AG09309 (cell line): ENCODE results near the gene EPB41L4A.
"Not testable (repeated sequence)": the region's sequence is repeated elsewhere in the genome, so short reads cannot be mapped to it uniquely, and the experiment has no call there.

Source experiments
- DNase-seq: peaks from one replicate; pipeline ENCODE4 v3.0.0-alpha.2; 2010; ENCODE audit warnings: low read depth
- H3K4me3 ChIP-seq: 2 replicates; pipeline ENCODE4 v1.5.1; 2011; ENCODE audit warnings: mild to moderate bottlenecking, low read depth, low read length, moderate library complexity; ENCODE audit not compliant: control insufficient read depth
- CTCF ChIP-seq: IDR thresholded peaks from 2 replicates; pipeline ENCODE4 v1.5.1; 2011; ENCODE audit warnings: mild to moderate bottlenecking, low read depth, low read length, inconsistent platforms; ENCODE audit not compliant: insufficient read depth, control insufficient read depth; ENCODE audit errors: missing control alignments

EPB41L4A gene

DNA sequence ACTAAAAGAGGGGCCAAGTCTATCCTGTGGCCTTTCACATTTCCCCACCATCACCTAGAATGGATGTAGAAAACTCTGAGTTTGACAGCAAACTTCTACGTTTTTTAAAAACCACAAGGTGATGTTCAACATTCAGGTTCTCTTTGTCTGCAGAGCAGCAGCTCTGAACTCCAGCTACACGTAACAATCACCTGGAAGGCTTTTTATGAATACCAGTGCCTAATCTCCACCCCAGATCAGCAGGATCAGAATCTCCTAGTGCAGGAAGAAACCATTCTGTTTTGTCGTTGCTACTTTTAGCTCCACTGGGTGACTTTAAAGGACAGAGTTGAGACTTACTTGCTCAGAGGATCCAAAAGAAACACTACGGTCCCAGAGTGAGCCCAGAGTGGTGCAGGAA lies 44.3 kb downstream of the EPB41L4A start:
- H3K4me3 ChIP-seq: no peak overlapping the region
- no peak for DNase-seq
- TF ChIP-seq CTCF: no peak

DNA sequence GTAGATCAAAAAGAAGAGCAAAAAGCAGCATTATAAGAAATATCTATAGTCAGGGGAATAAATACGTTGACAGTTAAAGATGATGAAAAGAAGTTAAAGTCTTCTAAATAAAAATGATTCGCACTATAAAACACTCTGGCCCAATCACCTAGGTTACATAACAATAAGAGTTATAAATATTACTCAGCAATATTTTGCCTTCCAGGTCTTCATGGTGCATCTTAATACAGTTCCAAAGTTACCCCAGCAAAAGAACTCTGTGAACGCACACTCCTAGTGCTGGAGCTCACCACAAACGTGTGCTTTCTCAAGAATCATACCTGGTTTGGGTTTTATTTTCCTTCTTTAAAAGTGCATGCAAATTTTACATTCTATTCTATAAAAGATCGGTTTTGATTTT lies 44.7 kb downstream of the EPB41L4A start:
- no peak overlapping the region for H3K4me3 ChIP-seq
- no peak for TF ChIP-seq CTCF
- no peak for DNase-seq

DNA sequence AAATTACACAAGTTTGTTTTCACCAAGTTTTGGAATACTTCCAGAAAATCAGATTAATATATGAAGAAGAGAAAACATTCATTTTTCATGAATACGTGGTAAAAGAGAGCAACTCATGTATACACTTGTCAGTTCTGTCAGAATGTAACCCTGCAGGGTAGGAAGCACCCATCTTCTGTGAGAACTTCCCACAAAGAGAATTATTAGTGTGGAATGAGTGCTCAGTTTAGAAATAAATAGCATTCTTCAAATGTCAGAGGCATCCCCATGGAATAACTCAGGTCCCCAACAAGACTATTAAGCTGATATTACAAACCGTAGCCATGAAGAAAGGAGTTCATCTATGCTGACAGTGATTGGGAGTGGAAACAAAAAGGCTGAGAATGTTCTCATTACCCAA lies 45.2 kb downstream of the EPB41L4A start:
- no peak for TF ChIP-seq CTCF
- DNase-seq: no peak
- no peak overlapping the region for H3K4me3 ChIP-seq

DNA sequence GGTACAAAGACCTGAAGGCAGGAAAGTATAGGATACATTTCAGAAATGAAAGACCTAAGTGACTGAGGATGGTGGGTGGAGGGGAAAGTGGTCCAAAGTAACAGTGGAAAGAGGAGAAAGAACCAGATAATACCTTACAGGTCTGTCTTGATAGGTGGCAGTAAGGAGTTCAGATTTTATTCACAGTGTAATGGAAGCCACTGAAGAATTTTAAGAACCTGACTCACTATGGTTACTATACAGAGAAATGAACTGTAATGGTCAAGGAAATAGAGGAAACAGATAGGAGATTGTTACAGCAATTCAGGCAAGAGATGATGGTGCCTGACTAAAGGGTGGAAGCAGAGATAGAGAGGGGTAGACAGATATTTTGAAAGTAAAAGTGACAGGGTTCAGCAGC lies 46.5 kb downstream of the EPB41L4A start:
- H3K4me3 ChIP-seq: no peak overlapping the region
- no peak for DNase-seq
- no peak for TF ChIP-seq CTCF

DNA sequence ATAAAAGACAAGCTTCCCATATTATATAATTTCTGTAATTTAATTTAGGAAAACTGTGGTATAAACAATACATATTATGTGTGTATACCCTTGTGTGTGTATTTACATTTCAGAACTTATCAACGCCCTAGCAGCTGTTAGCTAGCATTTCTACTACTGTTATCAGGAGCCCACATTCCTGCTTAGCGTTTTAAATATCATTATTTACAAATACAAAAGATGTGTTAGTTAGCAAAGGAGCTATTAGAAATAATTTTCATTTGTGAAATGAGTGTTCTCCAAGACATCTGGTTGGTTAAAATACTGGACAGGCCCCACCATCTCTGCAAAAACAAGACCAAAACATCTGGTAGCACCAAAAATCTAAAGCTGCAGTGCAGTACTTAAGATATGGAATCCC lies 48.0 kb downstream of the EPB41L4A start:
- H3K4me3 ChIP-seq: no peak overlapping the region
- no peak for DNase-seq

DNA sequence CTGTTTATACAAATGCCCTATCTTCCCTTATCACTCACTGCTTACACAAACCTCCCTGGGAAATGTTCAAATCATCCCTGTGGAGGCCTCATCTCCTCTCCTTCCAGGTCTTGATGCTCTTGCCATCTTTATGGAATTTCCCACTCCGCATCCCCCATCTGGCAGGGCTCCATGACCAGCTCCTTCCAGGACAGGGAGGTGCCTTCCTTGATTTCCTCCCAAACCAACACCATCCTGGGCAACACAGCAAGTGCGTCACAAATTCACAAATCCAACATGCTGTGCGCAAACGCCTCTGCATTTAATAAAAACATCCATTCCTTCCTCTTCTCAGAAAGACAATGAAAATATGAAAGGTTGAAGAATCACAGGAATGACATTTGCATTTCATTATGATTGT lies 51.7 kb downstream of the EPB41L4A start:
- no peak for DNase-seq
- TF ChIP-seq CTCF: no peak

More for the DNA sequence above, 48.0 kb downstream of the EPB41L4A start:
- no peak for TF ChIP-seq CTCF

GRCh38 chr5:112366987-112367386 lies 52.1 kb downstream of the EPB41L4A start:
- peak; percentile 18 for TF ChIP-seq CTCF
- no peak for DNase-seq
- H3K4me3 ChIP-seq: no peak overlapping the region

More for the DNA sequence above, 51.7 kb downstream of the EPB41L4A start:
- no peak overlapping the region for H3K4me3 ChIP-seq

GRCh38 chr5:112360740-112361139 lies 58.3 kb downstream of the EPB41L4A start:
- not testable (repeated sequence) for DNase-seq, H3K4me3 ChIP-seq
